Ishikawa (cell line): ENCODE measurements around the gene SH3BP2.

ENCODE experiments used
- CREB1 ChIP-seq: IDR thresholded peaks from 2 replicates; pipeline ENCODE4 v1.6.1; 2012; ENCODE audit warnings: low read depth
- EP300 ChIP-seq: IDR thresholded peaks from 2 replicates; pipeline ENCODE4 v1.6.1; 2012; ENCODE audit warnings: borderline replicate concordance
- MAX ChIP-seq: IDR thresholded peaks from 2 replicates; pipeline ENCODE4 v1.6.1; 2012
- NFIC ChIP-seq: IDR thresholded peaks from 2 replicates; pipeline ENCODE4 v1.6.1; 2012
- RAD21 ChIP-seq: IDR thresholded peaks from 2 replicates; pipeline ENCODE4 v1.6.1; 2012; ENCODE audit warnings: low read depth
- TAF1 ChIP-seq: IDR thresholded peaks from 2 replicates; pipeline ENCODE4 v1.6.1; 2012; ENCODE audit warnings: low read depth, mild to moderate bottlenecking
- TEAD4 ChIP-seq: IDR thresholded peaks from 2 replicates; pipeline ENCODE4 v1.6.1; 2012
- USF1 ChIP-seq: IDR thresholded peaks from 2 replicates; pipeline ENCODE4 v1.6.1; 2012
- TF ChIP-seq, protein P1 (sequence below): IDR thresholded peaks from 2 replicates; pipeline ENCODE4 v1.6.1; 2012; ENCODE audit warnings: low read depth, mild to moderate bottlenecking

GRCh38 chr4:2750719-2751605, 41.9 kb upstream of the SH3BP2 start:
- no peak for TF ChIP-seq USF1
- no peak for TF ChIP-seq EP300
- TF ChIP-seq MAX, result no peak
- TF ChIP-seq NFIC, result no peak
- TF ChIP-seq, protein P1, sequence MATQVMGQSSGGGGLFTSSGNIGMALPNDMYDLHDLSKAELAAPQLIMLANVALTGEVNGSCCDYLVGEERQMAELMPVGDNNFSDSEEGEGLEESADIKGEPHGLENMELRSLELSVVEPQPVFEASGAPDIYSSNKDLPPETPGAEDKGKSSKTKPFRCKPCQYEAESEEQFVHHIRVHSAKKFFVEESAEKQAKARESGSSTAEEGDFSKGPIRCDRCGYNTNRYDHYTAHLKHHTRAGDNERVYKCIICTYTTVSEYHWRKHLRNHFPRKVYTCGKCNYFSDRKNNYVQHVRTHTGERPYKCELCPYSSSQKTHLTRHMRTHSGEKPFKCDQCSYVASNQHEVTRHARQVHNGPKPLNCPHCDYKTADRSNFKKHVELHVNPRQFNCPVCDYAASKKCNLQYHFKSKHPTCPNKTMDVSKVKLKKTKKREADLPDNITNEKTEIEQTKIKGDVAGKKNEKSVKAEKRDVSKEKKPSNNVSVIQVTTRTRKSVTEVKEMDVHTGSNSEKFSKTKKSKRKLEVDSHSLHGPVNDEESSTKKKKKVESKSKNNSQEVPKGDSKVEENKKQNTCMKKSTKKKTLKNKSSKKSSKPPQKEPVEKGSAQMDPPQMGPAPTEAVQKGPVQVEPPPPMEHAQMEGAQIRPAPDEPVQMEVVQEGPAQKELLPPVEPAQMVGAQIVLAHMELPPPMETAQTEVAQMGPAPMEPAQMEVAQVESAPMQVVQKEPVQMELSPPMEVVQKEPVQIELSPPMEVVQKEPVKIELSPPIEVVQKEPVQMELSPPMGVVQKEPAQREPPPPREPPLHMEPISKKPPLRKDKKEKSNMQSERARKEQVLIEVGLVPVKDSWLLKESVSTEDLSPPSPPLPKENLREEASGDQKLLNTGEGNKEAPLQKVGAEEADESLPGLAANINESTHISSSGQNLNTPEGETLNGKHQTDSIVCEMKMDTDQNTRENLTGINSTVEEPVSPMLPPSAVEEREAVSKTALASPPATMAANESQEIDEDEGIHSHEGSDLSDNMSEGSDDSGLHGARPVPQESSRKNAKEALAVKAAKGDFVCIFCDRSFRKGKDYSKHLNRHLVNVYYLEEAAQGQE, result no peak
- TF ChIP-seq RAD21, result no peak
- no peak for TF ChIP-seq TEAD4
- TF ChIP-seq TAF1, result no peak
- no peak for TF ChIP-seq CREB1
